CD4-positive, alpha-beta T cell treated with Interleukin-15 for 4 hours (primary cell): ENCODE results near the gene CATSPER2.
"Not testable (repeated sequence)": the region's sequence is repeated elsewhere in the genome, so short reads cannot be mapped to it uniquely, and the experiment has no call there.

Experiments
- DNase-seq: peaks from one replicate; pipeline ENCODE4 v3.0.0-alpha.2; 2020; ENCODE audit warnings: low spot score

CATSPER2 gene

GRCh38 chr15:43648649-43649429 is at the start of gene CATSPER2:
TSS of gene CATSPER2 (minus strand) at chr15:43648844. CDS start at chr15:43648061, 783 bp downstream.
- no peak for DNase-seq

- DNase-seq, result not testable (repeated sequence)
Observed at GRCh38 chr15:43693148-43694022, 44.7 kb upstream of the CATSPER2 start, which contains the start of gene CKMT1A. TSS of gene CKMT1A (plus strand) at chr15:43693859. CDS start at chr15:43694051, 192 bp downstream.

- not testable (repeated sequence) for DNase-seq
Observed at GRCh38 chr15:43692679-43693078, 44.0 kb upstream of the CATSPER2 start.

- DNase-seq, result not testable (repeated sequence)
Observed at GRCh38 chr15:43689604-43690301, 41.1 kb upstream of the CATSPER2 start.

GRCh38 chr15:43674175-43674574 is 25.5 kb upstream of the CATSPER2 start:
- DNase-seq, result not testable (repeated sequence)

- not testable (repeated sequence) for DNase-seq
Observed at GRCh38 chr15:43666177-43666576, 17.5 kb upstream of the CATSPER2 start.

GRCh38 chr15:43663333-43663732 is 14.7 kb upstream of the CATSPER2 start:
- not testable (repeated sequence) for DNase-seq

GRCh38 chr15:43662293-43662692 is 13.6 kb upstream of the CATSPER2 start:
- DNase-seq, result not testable (repeated sequence)

GRCh38 chr15:43659727-43660126 is 11.1 kb upstream of the CATSPER2 start:
- not testable (repeated sequence) for DNase-seq

- not testable (repeated sequence) for DNase-seq
Observed at GRCh38 chr15:43649430-43649926, 834 bp upstream of the CATSPER2 start.

GRCh38 chr15:43638464-43639204 is 10.0 kb downstream of the CATSPER2 start:
- not testable (repeated sequence) for DNase-seq

- not testable (repeated sequence) for DNase-seq
Observed at GRCh38 chr15:43626937-43627336, 21.7 kb downstream of the CATSPER2 start.

- no peak for DNase-seq
Observed at GRCh38 chr15:43625106-43625505, 23.5 kb downstream of the CATSPER2 start.

- DNase-seq, result not testable (repeated sequence)
Observed at GRCh38 chr15:43622068-43622799, 26.4 kb downstream of the CATSPER2 start.

- DNase-seq, result not testable (repeated sequence)
Observed at GRCh38 chr15:43618700-43619099, 29.9 kb downstream of the CATSPER2 start, which contains the start of gene STRC. TSS of gene STRC (minus strand) at chr15:43618800. CDS start at chr15:43618722, 78 bp downstream.

GRCh38 chr15:43617750-43618149 is 30.9 kb downstream of the CATSPER2 start:
- not testable (repeated sequence) for DNase-seq

GRCh38 chr15:43602233-43602632 is 46.4 kb downstream of the CATSPER2 start:
- DNase-seq, result not testable (repeated sequence)

- not testable (repeated sequence) for DNase-seq
Observed at GRCh38 chr15:43600200-43600599, 48.4 kb downstream of the CATSPER2 start.

- DNase-seq, result not testable (repeated sequence)
Observed at GRCh38 chr15:43599131-43599530, 49.5 kb downstream of the CATSPER2 start.
